Heart right ventricle (tissue), 16 donors: ENCODE results near the gene EEFSEC. TPM values are rescaled to one million over a fixed set of nuclear protein-coding genes. Genes with fewer than 3 reads are reported as not detected.
"Not testable (repeated sequence)": the region's sequence is repeated elsewhere in the genome, so short reads cannot be mapped to it uniquely, and the experiment has no call there.

ENCODE experiments used
- ATAC-seq, 8 donors: fragments of 200-7000 bp; cut with Tn5 transposase; one replicate each; pipeline ENCODE4 v1.9.1; 2020; ENCODE audit warnings: mild to moderate bottlenecking in 8 of 8, moderate library complexity in 8 of 8, moderate number of reproducible peaks in 1 of 8
- DNase-seq, 2 donors: peaks; one replicate each; pipeline ENCODE4 v3.0.0-alpha.2; 2020
- H3K27ac ChIP-seq, 10 donors: fragments of 200-600 bp; sonication (generic) in 2 of 10; one replicate each; pipeline versions ENCODE4 v1.5.0 to v1.8.0; 2020 to 2022; ENCODE audit warnings: mild to moderate bottlenecking in 3 of 10
- H3K27me3 ChIP-seq, 7 donors: fragments of 200-600 bp; one replicate each; pipeline ENCODE4 v1.8.0; 2021 to 2022; ENCODE audit warnings: mild to moderate bottlenecking in 2 of 7
- H3K36me3 ChIP-seq, 9 donors: fragments of 200-600 bp; sonication (generic) in 1 of 9; one replicate each; pipeline versions ENCODE4 v1.5.0 to v1.8.0; 2020 to 2022; ENCODE audit warnings: mild to moderate bottlenecking in 2 of 9
- H3K4me1 ChIP-seq, 9 donors: fragments of 200-600 bp; sonication (generic) in 1 of 9; one replicate each; pipeline versions ENCODE4 v1.5.0 to v1.8.0; 2020 to 2022; ENCODE audit warnings: mild to moderate bottlenecking in 4 of 9
- H3K4me3 ChIP-seq, 10 donors: fragments of 200-600 bp; sonication (generic) in 2 of 10; one replicate each; pipeline versions ENCODE4 v1.5.0 to v1.8.0; 2020 to 2022; ENCODE audit warnings: mild to moderate bottlenecking in 7 of 10, moderate library complexity in 2 of 10
- H3K9me3 ChIP-seq, 11 donors: fragments of 200-600 bp in 10 of 11; sonication (generic) in 2 of 11; one replicate each; pipeline versions ENCODE4 v1.5.0 to v1.8.0; 2013 to 2022; ENCODE audit warnings: mild to moderate bottlenecking in 2 of 11, control low read depth in 1 of 11, moderate library complexity in 1 of 11
- CTCF ChIP-seq, 9 donors: fragments of 200-600 bp; sonication (generic) in 2 of 9; IDR thresholded peaks; one replicate each; pipeline versions ENCODE4 v1.5.0 to v1.8.0; 2021 to 2022; ENCODE audit warnings: antibody characterized with exemption in 9 of 9, mild to moderate bottlenecking in 5 of 9, moderate library complexity in 1 of 9
- WGBS, 2 donors: extraction: QIAGEN DNeasy Blood & Tissue Kit; methylation state at CpG; one replicate each; pipeline ENCODE4 v1.1.7; 2013; ENCODE audit warnings: inconsistent platforms in 1 of 2; 5-methylcytosine and 5-hydroxymethylcytosine counted together
- intact Hi-C, 10 donors: fragments of 100-400 bp; cut with DNase I; formaldehyde crosslinking; loops; one replicate each; pipeline versions ENCODE4 v1.11.1 to v1.14.2; 2022
- polyA plus RNA-seq, 2 donors: library from polyadenylated mRNA; stranded (reverse); fragments of 200-250 nt; gene quantifications; one replicate each; pipeline ENCODE4 v1.2.3, GENCODE V29; 2013
- total RNA-seq, 10 donors: library from RNA; stranded (reverse); fragmentation: NEBNext Ultra II Directional in 3 of 10; extraction: Animal tissue kit (Norgen Biotek cat#: 25700) in 3 of 10; gene quantifications; one replicate each; pipeline versions ENCODE4 v1.2.1 to v1.2.4, GENCODE V29; 2021 to 2023
- donor health status: Arrhythmogenic right ventricular cardiomyopathy.
- donor health status: ischemic (EF 13 %, LVEDD 7.1; RV severe dilation, severe dysfunction).
- donor health status: healthy with polysubstance abuse.
- donor health status: DM: no; HTN: yes; CAD: no.
- donor health status: DM: no; HTN: no; CAD: no.
- donor health status: ischemic (EF 25% LVEDD 6.9; RV normal size, moderate dysfunction).
- donor health status: ischemic (EF 25% LVEDD 5.7; RV mildly dilated, moderate dysfunction).
- donor health status: healthy.
- donor health status: DM: yes; HTN: yes; CAD: no.
- donor health status: Ischemic cardiomyopathy.
- donor health status: ischemic (EF 35%, LVEDD 5.7; RV mildly dilated, moderate dysfunction).
- donor health status: nonischemic (EF 11% LVEDD 7.7; RV severe dilation, severe dysfunction).
- donor health status: DM: yes; HTN: yes; CAD: no.
- donor health status: PGD.
- donor health status: ischemic (EF 29% LVEDD 5.4; RV normal size, mild dysfunction).
- donor health status: nonischemic (EF 23%, LVEDD 6.1; RV moderate dilation, normal function).

EEFSEC gene
- total and polyA plus RNA-seq, 12 donors = 16.5 to 29.5 (median 25.0) TPM

- 94 to 96% methylated on average over 14 of the region's 14 CpGs for WGBS, 2 donors
- H3K4me3 ChIP-seq = no peak overlapping the region
- ATAC-seq (peak in 1 of 8 donors; percentile 20), DNase-seq (no peak)
- no peaks in the 10 kb centered on the region for H3K27me3 ChIP-seq
- no peaks in the 10 kb centered on the region for H3K9me3 ChIP-seq
- H3K4me1 ChIP-seq = peaks cover 0 to 8% (median 0%) of the 10 kb centered on the region in 9 donors
- no peak overlapping the region for H3K27ac ChIP-seq
- TF ChIP-seq CTCF (IDR thresholded peaks at IDR 0.05) = no peak
- intact Hi-C loops = no loop called here
- H3K36me3 ChIP-seq = peaks cover 0 to 3% (median 0%) of the 10 kb centered on the region in 9 donors
These were observed 7.1 kb upstream of the EEFSEC start for GRCh38 chr3:128146201-128146600.

GRCh38 chr3:128149650-128150049 lies 3.6 kb upstream of the EEFSEC start:
- no peak overlapping the region for H3K4me3 ChIP-seq
- no peaks in the 10 kb centered on the region for H3K27me3 ChIP-seq
- intact Hi-C loops = no loop called here
- H3K4me1 ChIP-seq = peaks cover 5 to 12% (median 7%) of the 10 kb centered on the region in 9 donors
- H3K9me3 ChIP-seq = no peaks in the 10 kb centered on the region
- peaks cover 0 to 3% (median 0%) of the 10 kb centered on the region in 9 donors for H3K36me3 ChIP-seq
- no peak overlapping the region for H3K27ac ChIP-seq
- no peak for TF ChIP-seq CTCF (IDR thresholded peaks at IDR 0.05)
- WGBS, 2 donors = 73 to 79% methylated on average over 5 of the region's 5 CpGs
- ATAC-seq (no peak), DNase-seq (no peak)

GRCh38 chr3:128151758-128152274 lies 1.5 kb upstream of the EEFSEC start:
- intact Hi-C loops = loop anchor here in 1 of 10 donors (2.0 kb wide), 1 partner anchor 27 kb away; no protein-coding TSS in a partner anchor
- no peaks in the 10 kb centered on the region for H3K9me3 ChIP-seq
- DNase-seq (no peak), ATAC-seq (no peak)
- no peak overlapping the region for H3K4me3 ChIP-seq
- peaks cover 0 to 3% (median 0%) of the 10 kb centered on the region in 9 donors for H3K36me3 ChIP-seq
- WGBS, 2 donors = 88% methylated on average over 5 of the region's 5 CpGs
- no peak overlapping the region for H3K27ac ChIP-seq
- peaks cover 6 to 29% (median 22%) of the 10 kb centered on the region in 9 donors for H3K4me1 ChIP-seq
- no peak for TF ChIP-seq CTCF (IDR thresholded peaks at IDR 0.05)
- no peaks in the 10 kb centered on the region for H3K27me3 ChIP-seq

GRCh38 chr3:128152419-128153155 lies 694 bp upstream of the EEFSEC start:
- peaks cover 0 to 6% (median 0%) of the 10 kb centered on the region in 11 donors for H3K9me3 ChIP-seq
- peak overlapping the region; percentile 89 to 98 (median 94) for H3K27ac ChIP-seq
- intact Hi-C loops = loop anchor here in 2 of 10 donors (1.0 to 2.0 kb wide), 2 partner anchors 28 to 29 kb away; partner anchors contain the start of gene RUVBL1 (in 1 of the 2)
- no peaks in the 10 kb centered on the region for H3K27me3 ChIP-seq
- peak overlapping the region in 9 of 10 donors; percentile 78 to 99 (median 96) for H3K4me3 ChIP-seq
- DNase-seq = no peak
- H3K4me1 ChIP-seq = peaks cover 6 to 31% (median 24%) of the 10 kb centered on the region in 9 donors
- peaks cover 0 to 11% (median 5%) of the 10 kb centered on the region in 9 donors for H3K36me3 ChIP-seq
- TF ChIP-seq CTCF (IDR thresholded peaks at IDR 0.05) = no peak
- ATAC-seq = peak in 6 of 8 donors; percentile 16 to 65 (median 46)
- WGBS, 2 donors = 65 to 72% methylated on average over 13 to 14 of the region's 29 CpGs

GRCh38 chr3:128154354-128154753 lies 1.1 kb downstream of the EEFSEC start:
- Histone ChIP-seq H3K4me3 (peak overlapping the region; percentile 69 to 99 (median 95)), H3K4me1 (peaks cover 6 to 31% (median 24%) of the 10 kb centered on the region in 9 donors), H3K27ac (peak overlapping the region in 9 of 10 donors; percentile 89 to 98 (median 94)), H3K36me3 (peaks cover 0 to 28% (median 12%) of the 10 kb centered on the region in 9 donors)
- DNase-seq, H3K27me3 ChIP-seq, intact Hi-C loops, H3K9me3 ChIP-seq, ATAC-seq: not testable (repeated sequence)
- WGBS, 2 donors = 90 to 91% methylated on average over 16 of the region's 16 CpGs
